Nephron (organoid): Measurements from ENCODE around the gene SH3BP5.

ENCODE experiments used
- H3K27ac Mint-ChIP-seq, 3 experiments: 2 replicates each; pipeline ENCODE4 v1.8.0; 2020; ENCODE audit warnings: mixed read lengths in 3 of 3, mild to moderate bottlenecking in 2 of 3, moderate library complexity in 1 of 3
- H3K27me3 Mint-ChIP-seq: 2 replicates; pipeline ENCODE4 v1.8.0; 2021; ENCODE audit warnings: low read depth, mild to moderate bottlenecking, moderate library complexity, mixed read lengths
- H3K36me3 Mint-ChIP-seq: 2 replicates; pipeline ENCODE4 v1.8.0; 2020; ENCODE audit warnings: low read depth, mixed read lengths
- H3K4me1 Mint-ChIP-seq: 2 replicates; pipeline ENCODE4 v1.8.0; 2020; ENCODE audit warnings: mixed read lengths
- H3K4me3 Mint-ChIP-seq, 3 experiments: 2 replicates each; pipeline ENCODE4 v1.8.0; 2020; ENCODE audit warnings: mild to moderate bottlenecking in 3 of 3, mixed read lengths in 3 of 3, moderate library complexity in 2 of 3
- H3K9me3 Mint-ChIP-seq: 2 replicates; pipeline ENCODE4 v1.8.0; 2020; ENCODE audit warnings: mixed read lengths
- CTCF ChIP-seq, 3 experiments: fragments of 200-600 bp; sonication (generic); IDR thresholded peaks; one replicate each; pipeline ENCODE4 v1.5.0; 2021; ENCODE audit warnings: antibody characterized with exemption in 3 of 3; ENCODE audit not compliant: unreplicated experiment in 3 of 3

SH3BP5 gene

GRCh38 chr3:15284121-15284889 lies 48.1 kb downstream of the SH3BP5 start:
- Mint-ChIP-seq H3K9me3 (no peaks in the 10 kb centered on the region), H3K27me3 (no peaks in the 10 kb centered on the region), H3K27ac (no peak overlapping the region), H3K4me3 (no peak overlapping the region), H3K4me1 (peaks cover 33% of the 10 kb centered on the region), H3K36me3 (peaks cover 4% of the 10 kb centered on the region)
- TF ChIP-seq CTCF (IDR thresholded peaks at IDR 0.05; ENCODE audit: unreplicated experiment in 3 of 3) = no peak

- Mint-ChIP-seq H3K4me3 (no peak overlapping the region), H3K4me1 (peaks cover 32% of the 10 kb centered on the region), H3K36me3 (peaks cover 4% of the 10 kb centered on the region), H3K27ac (no peak overlapping the region), H3K9me3 (no peaks in the 10 kb centered on the region), H3K27me3 (no peaks in the 10 kb centered on the region)
- TF ChIP-seq CTCF (IDR thresholded peaks at IDR 0.05; ENCODE audit: unreplicated experiment in 3 of 3) = no peak
These were observed 48.7 kb downstream of the SH3BP5 start for GRCh38 chr3:15283702-15284101.

- Mint-ChIP-seq H3K27me3 (no peaks in the 10 kb centered on the region), H3K36me3 (no peaks in the 10 kb centered on the region), H3K9me3 (no peaks in the 10 kb centered on the region), H3K4me3 (no peak overlapping the region), H3K4me1 (peaks cover 17% of the 10 kb centered on the region), H3K27ac (no peak overlapping the region)
- no peak for TF ChIP-seq CTCF (IDR thresholded peaks at IDR 0.05; ENCODE audit: unreplicated experiment in 3 of 3)
These were observed 50.6 kb downstream of the SH3BP5 start for GRCh38 chr3:15281817-15282216.

DNA sequence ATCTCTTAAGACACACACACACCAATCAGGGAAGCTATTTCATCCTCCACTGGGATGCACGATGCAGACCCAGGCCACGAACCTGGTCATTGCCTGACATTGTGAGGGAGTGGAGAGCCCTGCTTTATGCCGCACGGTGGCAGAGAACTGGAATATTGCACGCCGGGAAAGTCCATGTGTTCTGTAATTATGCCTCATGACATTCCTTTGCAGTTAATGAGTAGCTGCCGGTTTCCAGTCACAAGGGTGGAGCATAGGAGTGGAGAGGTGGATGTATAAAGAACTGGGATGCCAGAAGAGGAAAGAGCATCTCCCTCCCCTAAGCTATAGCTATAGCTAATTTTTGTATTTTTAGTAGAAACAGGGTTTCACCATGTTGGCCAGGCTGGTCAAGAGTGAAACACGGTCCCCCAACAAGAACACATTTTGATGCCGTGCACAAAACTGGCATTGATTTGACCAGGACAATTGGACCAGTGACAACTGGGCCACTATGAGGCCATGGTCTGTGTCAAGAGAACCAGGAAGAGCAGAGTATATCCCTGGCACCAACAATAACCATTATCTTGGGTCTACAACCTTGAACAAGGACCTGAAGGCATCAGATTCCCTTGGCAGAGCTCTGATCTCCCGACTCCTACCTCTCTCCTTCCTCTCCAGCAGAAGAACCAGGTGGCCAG lies 51.4 kb downstream of the SH3BP5 start:
- no peak for TF ChIP-seq CTCF (IDR thresholded peaks at IDR 0.05; ENCODE audit: unreplicated experiment in 3 of 3)
- Mint-ChIP-seq H3K9me3 (no peaks in the 10 kb centered on the region), H3K27me3 (no peaks in the 10 kb centered on the region), H3K36me3 (no peaks in the 10 kb centered on the region), H3K27ac (no peak overlapping the region), H3K4me3 (no peak overlapping the region), H3K4me1 (peaks cover 17% of the 10 kb centered on the region)

GRCh38 chr3:15279671-15280402 lies 52.5 kb downstream of the SH3BP5 start:
- peaks cover 7% of the 10 kb centered on the region for H3K4me1 Mint-ChIP-seq
- no peaks in the 10 kb centered on the region for H3K27me3 Mint-ChIP-seq

More at GRCh38 chr3:15279671-15280402, 52.5 kb downstream of the SH3BP5 start:
- Mint-ChIP-seq H3K4me3 (no peak overlapping the region), H3K27ac (no peak overlapping the region), H3K36me3 (no peaks in the 10 kb centered on the region), H3K9me3 (no peaks in the 10 kb centered on the region)
- TF ChIP-seq CTCF (IDR thresholded peaks at IDR 0.05; ENCODE audit: unreplicated experiment in 3 of 3) = no peak
